ENCODE data around the gene TRIM65. TPM values are rescaled to one million over a fixed set of nuclear protein-coding genes. Genes with fewer than 3 reads are reported as not detected.

The TRIM65 gene
- total and polyA plus RNA-seq, 2 of the 13 experiments (the other 11 are each of a cell fraction or from before 2014, with no cell fraction given), result 10.3 to 22.4 TPM

DNA sequence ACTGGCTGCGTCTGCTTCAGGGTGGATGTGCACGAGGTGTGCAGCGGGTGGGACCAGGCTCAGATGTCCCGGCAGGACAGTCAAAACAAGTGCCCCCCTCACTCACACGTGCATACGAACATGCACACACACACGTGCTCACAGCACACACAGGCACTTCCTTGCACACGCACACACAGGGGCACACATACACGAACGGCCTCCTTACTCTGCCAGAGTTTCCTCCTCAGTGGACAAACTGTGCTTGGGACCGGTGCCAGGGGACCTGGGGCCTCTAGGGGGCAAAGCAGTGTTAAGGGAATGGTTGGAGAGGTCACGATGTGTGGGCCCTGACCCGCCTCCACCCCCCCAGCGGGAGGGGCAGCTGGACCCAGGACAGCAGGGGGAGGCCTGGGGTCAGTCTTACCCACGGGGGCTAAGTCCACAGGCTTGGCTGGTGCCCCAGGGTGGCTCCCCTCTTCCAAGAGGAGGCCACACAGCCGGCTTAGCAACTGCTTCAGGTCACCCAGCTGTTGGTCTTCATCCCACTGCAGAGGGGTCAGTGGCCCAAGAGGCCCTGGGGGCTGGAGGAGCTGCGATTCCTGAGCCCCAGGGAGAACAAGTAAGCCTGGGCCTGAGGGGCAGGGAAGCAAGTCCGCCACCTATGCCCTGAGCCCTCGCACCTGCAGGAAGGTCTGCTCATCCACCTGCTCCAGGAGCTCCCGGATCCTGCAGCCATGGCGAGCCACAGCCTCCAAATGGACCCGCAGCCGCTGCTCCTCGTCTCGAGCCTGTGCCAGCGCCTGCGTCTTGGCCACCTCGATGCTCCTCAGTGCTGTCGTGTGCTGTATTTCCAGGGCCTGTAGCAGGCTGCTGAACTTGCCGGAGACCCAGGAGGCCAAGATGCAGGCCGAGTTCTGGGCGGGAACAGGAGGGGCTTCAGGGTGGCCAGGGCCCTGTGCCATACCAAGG lies 4.9 kb downstream of the TRIM65 start (continued):
- TF ChIP-seq, protein P1, sequence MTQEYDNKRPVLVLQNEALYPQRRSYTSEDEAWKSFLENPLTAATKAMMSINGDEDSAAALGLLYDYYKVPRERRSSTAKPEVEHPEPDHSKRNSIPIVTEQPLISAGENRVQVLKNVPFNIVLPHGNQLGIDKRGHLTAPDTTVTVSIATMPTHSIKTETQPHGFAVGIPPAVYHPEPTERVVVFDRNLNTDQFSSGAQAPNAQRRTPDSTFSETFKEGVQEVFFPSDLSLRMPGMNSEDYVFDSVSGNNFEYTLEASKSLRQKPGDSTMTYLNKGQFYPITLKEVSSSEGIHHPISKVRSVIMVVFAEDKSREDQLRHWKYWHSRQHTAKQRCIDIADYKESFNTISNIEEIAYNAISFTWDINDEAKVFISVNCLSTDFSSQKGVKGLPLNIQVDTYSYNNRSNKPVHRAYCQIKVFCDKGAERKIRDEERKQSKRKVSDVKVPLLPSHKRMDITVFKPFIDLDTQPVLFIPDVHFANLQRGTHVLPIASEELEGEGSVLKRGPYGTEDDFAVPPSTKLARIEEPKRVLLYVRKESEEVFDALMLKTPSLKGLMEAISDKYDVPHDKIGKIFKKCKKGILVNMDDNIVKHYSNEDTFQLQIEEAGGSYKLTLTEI (CRISPR knock-in tag; conservative IDR thresholded peaks at IDR 0.05), result no peak
- TF ChIP-seq NBN (conservative IDR thresholded peaks at IDR 0.05), result no peak
- TF ChIP-seq FOXK1 (CRISPR knock-in tag; IDR thresholded peaks at IDR 0.05; ENCODE audit: borderline replicate concordance, low read depth), result peak; percentile 27; the same call in 1 of the 2 replicates
- peak; percentile 73; the same call in 1 of the 2 replicates for TF ChIP-seq HMG20A (CRISPR knock-in tag; IDR thresholded peaks at IDR 0.05; ENCODE audit: borderline replicate concordance)
- no peak for TF ChIP-seq ATRX (CRISPR knock-in tag; IDR thresholded peaks at IDR 0.05; ENCODE audit: borderline replicate concordance)
- TF ChIP-seq ZNF777 (CRISPR knock-in tag; IDR thresholded peaks at IDR 0.05), result no peak; the same call in none of the 2 replicates
- TF ChIP-seq LCORL (IDR thresholded peaks at IDR 0.05), result no peak
- TF ChIP-seq LCORL (CRISPR knock-in tag; IDR thresholded peaks at IDR 0.05), result peak; percentile 89
- no peak; the same call in 1 of the 2 replicates for TF ChIP-seq EED (CRISPR knock-in tag; IDR thresholded peaks at IDR 0.05)
- no peak for TF ChIP-seq ZNF496 (CRISPR knock-in tag; IDR thresholded peaks at IDR 0.05; ENCODE audit: insufficient replicate concordance)
- peak; percentile 15 for TF ChIP-seq RBM39 (IDR thresholded peaks at IDR 0.05; ENCODE audit: low read depth, low read length, poor library complexity, severe bottlenecking)
- no peak for TF ChIP-seq RBM22 (optimal IDR thresholded peaks at IDR 0.05; ENCODE audit: low read length)
- TF ChIP-seq ZBTB34 (CRISPR knock-in tag; IDR thresholded peaks at IDR 0.05), result 0 out of 2 replicates have a peak, but pooled peaks have one; percentile 80
- peak in 1 of 2 experiments; percentile 50; a peak in 1 of 4 replicates for TF ChIP-seq EP300 (IDR thresholded peaks at IDR 0.05; ENCODE audit: low read depth in 2 of 2, low read length in 2 of 2)
- TF ChIP-seq EP300 (CRISPR knock-in tag; IDR thresholded peaks at IDR 0.05; ENCODE audit: borderline replicate concordance), result no peak; the same call in 1 of the 2 replicates
- TF ChIP-seq ZNF160 (CRISPR knock-in tag; IDR thresholded peaks at IDR 0.05), result 0 out of 2 replicates have a peak, but pooled peaks have one; percentile 20
- no peak for TF ChIP-seq ZNF674 (CRISPR knock-in tag; IDR thresholded peaks at IDR 0.05; ENCODE audit: low read depth)
- TF ChIP-seq, protein P2, sequence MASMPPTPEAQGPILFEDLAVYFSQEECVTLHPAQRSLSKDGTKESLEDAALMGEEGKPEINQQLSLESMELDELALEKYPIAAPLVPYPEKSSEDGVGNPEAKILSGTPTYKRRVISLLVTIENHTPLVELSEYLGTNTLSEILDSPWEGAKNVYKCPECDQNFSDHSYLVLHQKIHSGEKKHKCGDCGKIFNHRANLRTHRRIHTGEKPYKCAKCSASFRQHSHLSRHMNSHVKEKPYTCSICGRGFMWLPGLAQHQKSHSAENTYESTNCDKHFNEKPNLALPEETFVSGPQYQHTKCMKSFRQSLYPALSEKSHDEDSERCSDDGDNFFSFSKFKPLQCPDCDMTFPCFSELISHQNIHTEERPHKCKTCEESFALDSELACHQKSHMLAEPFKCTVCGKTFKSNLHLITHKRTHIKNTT (CRISPR knock-in tag; IDR thresholded peaks at IDR 0.05), result no peak
- TF ChIP-seq, protein P3, sequence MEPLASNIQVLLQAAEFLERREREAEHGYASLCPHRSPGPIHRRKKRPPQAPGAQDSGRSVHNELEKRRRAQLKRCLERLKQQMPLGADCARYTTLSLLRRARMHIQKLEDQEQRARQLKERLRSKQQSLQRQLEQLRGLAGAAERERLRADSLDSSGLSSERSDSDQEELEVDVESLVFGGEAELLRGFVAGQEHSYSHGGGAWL (CRISPR knock-in tag; IDR thresholded peaks at IDR 0.05), result peak; percentile 23; the same call in 1 of the 2 replicates
- TF ChIP-seq ZFP82 (CRISPR knock-in tag; IDR thresholded peaks at IDR 0.05; ENCODE audit: borderline replicate concordance), result no peak
- TF ChIP-seq MYNN (CRISPR knock-in tag; IDR thresholded peaks at IDR 0.05; ENCODE audit: low read depth), result no peak
- no peak for TF ChIP-seq MAFK (conservative IDR thresholded peaks at IDR 0.05 in 1 of 2, IDR thresholded peaks at IDR 0.05 in 1 of 2; ENCODE audit: low read length in 2 of 2)
- TF ChIP-seq THAP11 (CRISPR knock-in tag; IDR thresholded peaks at IDR 0.05), result peak; percentile 69
- peak; percentile 79; the same call in 1 of the 2 replicates for TF ChIP-seq ZNF343 (CRISPR knock-in tag; IDR thresholded peaks at IDR 0.05)

Data from HepG2 (cell line).